Kidney (tissue), 14 donors: Measurements from ENCODE around the gene PHACTR3. TPM values are rescaled to one million over a fixed set of nuclear protein-coding genes. Genes with fewer than 3 reads are reported as not detected.

ENCODE experiments used
- DNase-seq, 5 donors: peaks; one replicate each; pipeline ENCODE4 v3.0.0-alpha.2; 2013 to 2020
- FAIRE-seq: peaks from 2 replicates; lab custom pipeline; 2012; peaks lifted over from hg19 to GRCh38; lab: Jason Lieb, UNC
- H3K27ac ChIP-seq, 2 donors: one replicate each; pipeline ENCODE4 v1.7.0; 2013; ENCODE audit warnings: low read depth in 2 of 2, low read length in 2 of 2, inconsistent platforms in 1 of 2
- H3K27me3 ChIP-seq: one replicate; pipeline ENCODE4 v1.7.1; 2013; ENCODE audit warnings: low read length, inconsistent platforms; ENCODE audit not compliant: control insufficient read depth, insufficient read depth
- H3K36me3 ChIP-seq, 3 donors: one replicate each; pipeline versions ENCODE4 v1.7.0 to v1.7.1; 2013; ENCODE audit warnings: low read length in 3 of 3, control low read depth in 1 of 3, inconsistent platforms in 1 of 3; ENCODE audit not compliant: insufficient read depth in 3 of 3, control insufficient read depth in 2 of 3
- H3K4me1 ChIP-seq, 3 donors: one replicate each; pipeline versions ENCODE4 v1.7.0 to v1.7.1; 2013; ENCODE audit warnings: low read length in 3 of 3, inconsistent platforms in 1 of 3, low read depth in 1 of 3; ENCODE audit not compliant: control insufficient read depth in 2 of 3, insufficient read depth in 2 of 3
- H3K4me3 ChIP-seq, 3 donors: one replicate each; pipeline versions ENCODE4 v1.7.0 to v1.8.1; 2013; ENCODE audit warnings: low read length in 3 of 3, control low read depth in 1 of 3, inconsistent platforms in 1 of 3
- H3K9ac ChIP-seq, 3 donors: one replicate each; pipeline versions ENCODE4 v1.7.0 to v1.7.1; 2013; ENCODE audit warnings: low read length in 3 of 3, control low read depth in 1 of 3, inconsistent platforms in 1 of 3
- H3K9me3 ChIP-seq, 3 donors: one replicate each; pipeline versions ENCODE4 v1.7.0 to v1.7.1; 2013; ENCODE audit warnings: low read length in 3 of 3, control low read depth in 1 of 3, inconsistent platforms in 1 of 3; ENCODE audit not compliant: control insufficient read depth in 2 of 3, insufficient read depth in 1 of 3
- intact Hi-C: fragments of 100-400 bp; cut with DNase I; formaldehyde crosslinking; loops from one replicate; pipeline ENCODE4 v1.11.1; 2022
- polyA plus RNA-seq: library from polyadenylated mRNA; stranded (reverse); fragments of 350-450 nt; fragmentation: Illumina TruSeq; extraction: RNeasy Lipid Tissue Mini Kit (QIAGEN cat#74804); gene quantifications from one replicate; pipeline ENCODE4 v1.2.3, GENCODE V29; 2014; ENCODE audit warnings: low read depth, low replicate concordance; ENCODE audit not compliant: insufficient read depth
- total RNA-seq: library from RNA; stranded (reverse); fragmentation: NEBNext Ultra II Directional; extraction: Animal tissue kit (Norgen Biotek cat#: 25700); gene quantifications from one replicate; pipeline ENCODE4 v1.2.1, GENCODE V29; 2021
- TF ChIP-seq, protein P1 (sequence below): IDR thresholded peaks from 3 replicates; pipeline ENCODE4 v1.5.1; 2012; ENCODE audit warnings: mild to moderate bottlenecking, moderate library complexity, borderline replicate concordance; ENCODE audit not compliant: insufficient read depth; ENCODE audit errors: extremely low read depth
- donor health status: control.
- donor health status: control.
- donor health status: control.
- donor health status: control.
- donor health status: control.
- donor health status: DM: yes; HTN: yes; CAD: no.
- donor health status: Normal renal cell carcinoma (clear cell type).

Gene PHACTR3
- total and polyA plus RNA-seq, 2 donors from 2014 or later, result 1.7 to 12.3 TPM

DNA sequence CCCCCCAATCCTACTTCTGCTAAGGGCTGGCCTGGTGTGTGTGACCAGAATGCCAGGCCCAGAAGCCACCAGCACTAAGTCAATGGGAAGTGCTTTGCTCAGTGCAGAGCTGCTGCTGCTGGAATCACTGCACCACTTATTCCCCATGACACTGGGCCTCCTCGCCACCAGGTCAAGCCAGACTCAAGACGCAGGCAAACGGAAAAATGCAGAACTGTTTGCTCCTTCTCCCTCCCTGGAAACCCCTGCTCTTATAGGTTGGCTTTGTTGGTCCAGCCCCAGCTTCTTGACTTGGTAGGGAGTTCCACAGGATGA, 121.9 kb downstream of the PHACTR3 start:
- Histone ChIP-seq H3K9me3 (no peaks in the 10 kb centered on the region), H3K27me3 (no peaks in the 10 kb centered on the region), H3K36me3 (no peaks in the 10 kb centered on the region), H3K27ac (no peak overlapping the region), H3K4me1 (no peaks in the 10 kb centered on the region), H3K4me3 (no peak overlapping the region), H3K9ac (no peak overlapping the region)
- DNase-seq (no peak), FAIRE-seq (no peak)
- intact Hi-C loops, result no loop called here
- TF ChIP-seq, protein P1, sequence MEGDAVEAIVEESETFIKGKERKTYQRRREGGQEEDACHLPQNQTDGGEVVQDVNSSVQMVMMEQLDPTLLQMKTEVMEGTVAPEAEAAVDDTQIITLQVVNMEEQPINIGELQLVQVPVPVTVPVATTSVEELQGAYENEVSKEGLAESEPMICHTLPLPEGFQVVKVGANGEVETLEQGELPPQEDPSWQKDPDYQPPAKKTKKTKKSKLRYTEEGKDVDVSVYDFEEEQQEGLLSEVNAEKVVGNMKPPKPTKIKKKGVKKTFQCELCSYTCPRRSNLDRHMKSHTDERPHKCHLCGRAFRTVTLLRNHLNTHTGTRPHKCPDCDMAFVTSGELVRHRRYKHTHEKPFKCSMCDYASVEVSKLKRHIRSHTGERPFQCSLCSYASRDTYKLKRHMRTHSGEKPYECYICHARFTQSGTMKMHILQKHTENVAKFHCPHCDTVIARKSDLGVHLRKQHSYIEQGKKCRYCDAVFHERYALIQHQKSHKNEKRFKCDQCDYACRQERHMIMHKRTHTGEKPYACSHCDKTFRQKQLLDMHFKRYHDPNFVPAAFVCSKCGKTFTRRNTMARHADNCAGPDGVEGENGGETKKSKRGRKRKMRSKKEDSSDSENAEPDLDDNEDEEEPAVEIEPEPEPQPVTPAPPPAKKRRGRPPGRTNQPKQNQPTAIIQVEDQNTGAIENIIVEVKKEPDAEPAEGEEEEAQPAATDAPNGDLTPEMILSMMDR, result no peak

DNA sequence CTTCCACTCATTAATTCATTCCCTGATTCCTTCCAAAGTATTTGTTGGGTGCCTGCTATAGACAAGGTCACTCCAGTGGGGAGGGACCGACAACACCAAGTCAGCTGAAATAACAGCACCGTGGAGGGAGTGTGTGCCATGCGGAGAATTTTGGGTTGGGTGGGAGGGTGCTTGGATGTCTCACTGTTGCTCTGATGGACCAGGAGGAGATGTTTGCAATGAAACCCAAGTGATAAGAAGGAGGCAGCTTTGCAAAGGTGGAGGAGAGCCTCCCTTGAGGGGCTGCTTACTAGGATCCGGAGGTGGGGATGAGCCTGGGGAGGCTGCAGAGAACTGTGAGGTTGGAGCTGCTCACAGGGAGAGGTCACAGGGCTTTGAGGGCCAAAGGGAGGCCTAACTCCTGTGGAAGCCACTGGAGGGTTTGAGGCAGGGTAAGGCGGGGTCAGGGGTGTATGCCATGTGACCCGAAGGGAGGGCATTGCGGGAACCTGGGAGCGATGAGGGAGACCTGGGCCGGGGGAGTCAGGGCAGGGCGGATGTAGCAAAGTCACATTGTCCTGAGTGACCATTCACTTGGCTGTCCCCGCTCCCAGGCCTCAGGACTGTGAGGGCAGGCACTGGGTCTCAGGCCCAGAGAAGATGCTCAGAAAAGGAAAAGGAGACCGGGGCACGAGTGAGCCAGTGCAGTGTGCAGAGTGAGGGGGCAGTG, 124.5 kb downstream of the PHACTR3 start:
- Histone ChIP-seq H3K9me3 (no peaks in the 10 kb centered on the region), H3K27ac (no peak overlapping the region), H3K36me3 (no peaks in the 10 kb centered on the region), H3K4me1 (no peaks in the 10 kb centered on the region), H3K9ac (no peak overlapping the region), H3K4me3 (no peak overlapping the region), H3K27me3 (no peaks in the 10 kb centered on the region)
- FAIRE-seq, result no peak
- no peak for DNase-seq
- intact Hi-C loops, result no loop called here
- TF ChIP-seq, protein P1, result no peak

DNA sequence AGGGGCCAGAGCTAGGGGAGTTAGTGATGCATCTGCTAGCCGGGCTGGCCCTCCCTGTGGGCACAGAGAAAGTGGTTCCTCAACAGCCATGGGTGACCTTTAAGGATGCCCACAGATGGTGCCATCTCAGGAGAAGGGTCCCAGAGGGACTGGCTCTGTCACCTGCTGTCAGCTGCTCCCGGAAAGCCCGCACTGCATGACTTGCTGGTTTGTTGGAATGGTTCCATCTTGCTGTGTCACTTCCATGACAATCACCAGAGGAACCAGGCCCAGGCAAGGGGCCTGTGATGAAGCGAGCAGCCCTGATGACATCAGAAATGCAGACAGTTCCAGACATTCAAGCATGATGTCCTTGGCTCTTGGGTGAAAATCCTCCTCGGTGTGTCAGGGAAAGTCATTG, 125.2 kb downstream of the PHACTR3 start:
- H3K27ac ChIP-seq, result no peak overlapping the region
- no peak overlapping the region for H3K4me3 ChIP-seq
- H3K27me3 ChIP-seq, result no peaks in the 10 kb centered on the region
- no peaks in the 10 kb centered on the region for H3K4me1 ChIP-seq
- TF ChIP-seq, protein P1, result no peak
- H3K9me3 ChIP-seq, result no peaks in the 10 kb centered on the region
- intact Hi-C loops, result no loop called here
- H3K36me3 ChIP-seq, result no peaks in the 10 kb centered on the region
- FAIRE-seq (no peak), DNase-seq (no peak)
- H3K9ac ChIP-seq, result no peak overlapping the region

DNA sequence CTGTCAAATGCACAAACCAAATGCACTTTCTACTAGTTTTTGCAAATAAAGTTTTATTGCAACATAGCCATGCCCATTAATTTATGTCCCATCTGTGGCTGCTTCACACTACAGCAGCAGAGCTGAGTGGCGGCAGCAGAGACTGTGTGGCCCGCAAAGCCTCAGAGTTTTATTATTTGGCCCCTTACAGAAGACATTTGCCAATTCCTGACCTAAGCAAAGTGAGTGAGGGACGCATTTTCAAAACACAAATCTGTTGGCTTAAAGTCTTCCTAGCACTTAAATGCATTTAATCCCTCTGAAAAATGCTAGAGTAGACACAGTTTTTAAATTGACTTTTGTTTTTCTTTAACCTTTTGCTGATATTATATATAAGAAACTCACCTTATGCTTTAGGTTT, 126.4 kb downstream of the PHACTR3 start:
- no peak for FAIRE-seq
- H3K36me3 ChIP-seq, result no peaks in the 10 kb centered on the region
- no peaks in the 10 kb centered on the region for H3K27me3 ChIP-seq
- H3K27ac ChIP-seq, result no peak overlapping the region
- H3K9ac ChIP-seq, result no peak overlapping the region
- no peaks in the 10 kb centered on the region for H3K9me3 ChIP-seq
- no peaks in the 10 kb centered on the region for H3K4me1 ChIP-seq
- no peak for DNase-seq
- intact Hi-C loops, result no loop called here
- H3K4me3 ChIP-seq, result no peak overlapping the region
- TF ChIP-seq, protein P1, result no peak
